Stimulated activated naive CD4-positive, alpha-beta T cell (primary cell): Measurements from ENCODE around the gene MEGF6.

Source experiments
- DNase-seq, 6 experiments: peaks; one replicate each; lab custom pipeline; 2025; lab: John Stamatoyannopoulos, UW

Gene MEGF6

GRCh38 chr1:3570066-3570986 lies 41.0 kb downstream of the MEGF6 start:
- DNase-seq: no peak

- no peak for DNase-seq
Measured at GRCh38 chr1:3569436-3569835, 41.9 kb downstream of the MEGF6 start.

- DNase-seq: no peak
Measured at GRCh38 chr1:3568815-3569435, 42.4 kb downstream of the MEGF6 start.

GRCh38 chr1:3566951-3567804 lies 44.1 kb downstream of the MEGF6 start:
- DNase-seq: no peak

GRCh38 chr1:3566003-3566885 lies 45.1 kb downstream of the MEGF6 start:
- DNase-seq: no peak

- DNase-seq: peak in 5 of 6 experiments; percentile 29 to 56 (median 32)
Measured at GRCh38 chr1:3564921-3565831, 46.1 kb downstream of the MEGF6 start.

GRCh38 chr1:3563610-3564009 lies 47.7 kb downstream of the MEGF6 start:
- no peak for DNase-seq

- no peak for DNase-seq
Measured at GRCh38 chr1:3563125-3563524, 48.2 kb downstream of the MEGF6 start.

GRCh38 chr1:3562712-3563111 lies 48.6 kb downstream of the MEGF6 start:
- no peak for DNase-seq

- no peak for DNase-seq
Measured at GRCh38 chr1:3561702-3562101, 49.6 kb downstream of the MEGF6 start.

GRCh38 chr1:3560981-3561380 lies 50.3 kb downstream of the MEGF6 start:
- no peak for DNase-seq

GRCh38 chr1:3560251-3560871 lies 50.9 kb downstream of the MEGF6 start:
- DNase-seq: no peak

GRCh38 chr1:3558036-3558726 lies 53.1 kb downstream of the MEGF6 start:
- no peak for DNase-seq

GRCh38 chr1:3557366-3557765 lies 53.9 kb downstream of the MEGF6 start:
- DNase-seq: no peak

GRCh38 chr1:3556336-3556735 lies 55.0 kb downstream of the MEGF6 start:
- DNase-seq: no peak

- no peak for DNase-seq
Measured at GRCh38 chr1:3555131-3555920, 56.0 kb downstream of the MEGF6 start.

- no peak for DNase-seq
Measured at GRCh38 chr1:3553940-3554223, 57.4 kb downstream of the MEGF6 start.

GRCh38 chr1:3553166-3553939 lies 58.0 kb downstream of the MEGF6 start:
- DNase-seq: no peak
